ENCODE measurements around the gene PLXDC1. TPM values are rescaled to one million over a fixed set of nuclear protein-coding genes. Genes with fewer than 3 reads are reported as not detected.

PLXDC1 gene
- total and polyA plus RNA-seq, 9 donors, result 11.6 to 58.6 (median 32.3) TPM

- 16% methylated on average over 24 to 25 of the region's 25 CpGs for WGBS, 3 donors
- Histone ChIP-seq H3K27ac (peak overlapping the region; percentile 55 to 63), H3K4me1 (ENCODE audit: insufficient read depth) (no peaks in the 10 kb centered on the region), H3K9me3 (no peaks in the 10 kb centered on the region), H3K27me3 (no peaks in the 10 kb centered on the region), H3K4me3 (peak overlapping the region; percentile 68), H3K36me3 (no peaks in the 10 kb centered on the region)
- DNase-seq, result peak; percentile 50 to 71 (median 64)
- no peak for TF ChIP-seq EP300 (IDR thresholded peaks at IDR 0.05)
- TF ChIP-seq CTCF (IDR thresholded peaks at IDR 0.05), result no peak
- no peak for TF ChIP-seq POLR2A (IDR thresholded peaks at IDR 0.05)
- intact Hi-C loops (cut with DNase I), result loop anchor here (2.0 to 10.0 kb wide), 9 partner anchors 50 to 397 kb away; partner anchors contain the start of genes LASP1 (in 1 of the 4) and PSMB3 (in 1 of the 4)
These were observed 744 bp upstream of the PLXDC1 start for GRCh38 chr17:39151943-39152818.

GRCh38 chr17:39150795-39151149 lies 665 bp downstream of the PLXDC1 start:
- WGBS, 3 donors, result 34 to 52% (median 50%) methylated on average over 5 of the region's 5 CpGs

GRCh38 chr17:39150104-39150634 lies 1.3 kb downstream of the PLXDC1 start:
- Histone ChIP-seq H3K4me3 (no peak overlapping the region), H3K9me3 (no peaks in the 10 kb centered on the region), H3K36me3 (no peaks in the 10 kb centered on the region), H3K4me1 (ENCODE audit: insufficient read depth) (no peaks in the 10 kb centered on the region), H3K27me3 (no peaks in the 10 kb centered on the region), H3K27ac (peak overlapping the region in 1 of 2 donors; percentile 55)
- no peak for TF ChIP-seq EP300 (IDR thresholded peaks at IDR 0.05)
- no peak for TF ChIP-seq CTCF (IDR thresholded peaks at IDR 0.05)
- TF ChIP-seq POLR2A (IDR thresholded peaks at IDR 0.05), result no peak
- intact Hi-C loops (cut with DNase I), result loop anchor here (5.0 to 10.0 kb wide), 7 partner anchors 48 to 395 kb away; partner anchors contain the start of genes LASP1 (in 1 of the 4) and PSMB3 (in 1 of the 4)
- WGBS, 3 donors, result 77 to 84% (median 83%) methylated on average over 5 of the region's 5 CpGs
- no peak for DNase-seq

More at GRCh38 chr17:39150795-39151149, 665 bp downstream of the PLXDC1 start:
- intact Hi-C loops (cut with DNase I), result loop anchor here (5.0 to 10.0 kb wide), 7 partner anchors 48 to 396 kb away; partner anchors contain the start of genes LASP1 (in 1 of the 4) and PSMB3 (in 1 of the 4)
- Histone ChIP-seq H3K9me3 (no peaks in the 10 kb centered on the region), H3K27me3 (no peaks in the 10 kb centered on the region), H3K4me3 (peak overlapping the region; percentile 55), H3K27ac (peak overlapping the region; percentile 55 to 63), H3K4me1 (ENCODE audit: insufficient read depth) (no peaks in the 10 kb centered on the region), H3K36me3 (no peaks in the 10 kb centered on the region)
- no peak for TF ChIP-seq CTCF (IDR thresholded peaks at IDR 0.05)
- TF ChIP-seq EP300 (IDR thresholded peaks at IDR 0.05), result no peak
- TF ChIP-seq POLR2A (IDR thresholded peaks at IDR 0.05), result no peak
- no peak for DNase-seq

- H3K4me1 ChIP-seq (ENCODE audit: insufficient read depth), result no peaks in the 10 kb centered on the region
These were observed 3.9 kb downstream of the PLXDC1 start for GRCh38 chr17:39147221-39148185.

More at GRCh38 chr17:39147221-39148185, 3.9 kb downstream of the PLXDC1 start:
- no peak overlapping the region for H3K4me3 ChIP-seq
- TF ChIP-seq EP300 (IDR thresholded peaks at IDR 0.05) (no peak), CTCF (IDR thresholded peaks at IDR 0.05) (no peak), POLR2A (IDR thresholded peaks at IDR 0.05) (no peak)
- no peaks in the 10 kb centered on the region for H3K9me3 ChIP-seq
- H3K36me3 ChIP-seq, result no peaks in the 10 kb centered on the region
- WGBS, 3 donors, result 79 to 83% (median 82%) methylated on average over 13 of the region's 13 CpGs
- intact Hi-C loops (cut with DNase I), result no loop called here
- H3K27me3 ChIP-seq, result no peaks in the 10 kb centered on the region
- no peak for DNase-seq
- no peak overlapping the region for H3K27ac ChIP-seq
